ENCODE results near the gene NFKBIL1.

GRCh38 chr6:31547727-31548543 is 527 bp downstream of the NFKBIL1 start:
- no peak for TF ChIP-seq REST (IDR thresholded peaks at IDR 0.05; ENCODE audit: low read depth)
- TF ChIP-seq CREB1 (IDR thresholded peaks at IDR 0.05; ENCODE audit: low read depth), result no peak
- no peak for TF ChIP-seq EP300 (IDR thresholded peaks at IDR 0.05; ENCODE audit: borderline replicate concordance)
- TF ChIP-seq CEBPB (IDR thresholded peaks at IDR 0.05), result no peak
- no peak for TF ChIP-seq TAF1 (IDR thresholded peaks at IDR 0.05; ENCODE audit: low read depth)
- no peak for TF ChIP-seq RAD21 (IDR thresholded peaks at IDR 0.05; ENCODE audit: low read depth)
- TF ChIP-seq YY1 (IDR thresholded peaks at IDR 0.05; ENCODE audit: low read depth), result no peak
- TF ChIP-seq NFIC (IDR thresholded peaks at IDR 0.05), result no peak
- no peak for TF ChIP-seq TCF12 (IDR thresholded peaks at IDR 0.05; ENCODE audit: low read depth)
